Embryonic facial prominence (tissue), 1 donor: ENCODE measurements around the gene C12orf42.
"Not testable (repeated sequence)": the region's sequence is repeated elsewhere in the genome, so short reads cannot be mapped to it uniquely, and the experiment has no call there.

Experiments used
- DNase-seq: peaks from one replicate; pipeline ENCODE4 v3.0.0-alpha.2; 2016; ENCODE audit errors: extremely low spot score

C12orf42 gene

GRCh38 chr12:103494734-103495468 is 867 bp downstream of the C12orf42 start:
- DNase-seq: no peak

GRCh38 chr12:103494051-103494733 is 1.6 kb downstream of the C12orf42 start:
- DNase-seq: no peak

- DNase-seq: no peak
These were observed 2.6 kb downstream of the C12orf42 start for GRCh38 chr12:103493199-103493598.

- DNase-seq: no peak
These were observed 13.4 kb downstream of the C12orf42 start for GRCh38 chr12:103482365-103482764.

- no peak for DNase-seq
These were observed 20.7 kb downstream of the C12orf42 start for GRCh38 chr12:103475073-103475472.

GRCh38 chr12:103470664-103471063 is 25.1 kb downstream of the C12orf42 start:
- no peak for DNase-seq

- DNase-seq: no peak
These were observed 26.0 kb downstream of the C12orf42 start for GRCh38 chr12:103469719-103470118.

- no peak for DNase-seq
These were observed 26.9 kb downstream of the C12orf42 start for GRCh38 chr12:103468837-103469236.

- no peak for DNase-seq
These were observed 33.1 kb downstream of the C12orf42 start for GRCh38 chr12:103462675-103463074.

- no peak for DNase-seq
These were observed 38.3 kb downstream of the C12orf42 start for GRCh38 chr12:103457471-103457870.

GRCh38 chr12:103456006-103456405 is 39.8 kb downstream of the C12orf42 start:
- DNase-seq: no peak

- DNase-seq: no peak
These were observed 40.6 kb downstream of the C12orf42 start for GRCh38 chr12:103455020-103455763.

GRCh38 chr12:103444983-103445382 is 50.8 kb downstream of the C12orf42 start:
- no peak for DNase-seq

GRCh38 chr12:103442822-103443221 is 52.9 kb downstream of the C12orf42 start:
- DNase-seq: no peak

- DNase-seq: no peak
These were observed 53.6 kb downstream of the C12orf42 start for GRCh38 chr12:103442182-103442555.

- DNase-seq: no peak
These were observed 54.2 kb downstream of the C12orf42 start for GRCh38 chr12:103441437-103442181.

GRCh38 chr12:103434165-103435105 is 61.3 kb downstream of the C12orf42 start:
- not testable (repeated sequence) for DNase-seq

- no peak for DNase-seq
These were observed 63.8 kb downstream of the C12orf42 start for GRCh38 chr12:103431950-103432349.

- no peak for DNase-seq
These were observed 64.4 kb downstream of the C12orf42 start for GRCh38 chr12:103431387-103431786.

GRCh38 chr12:103425674-103426073 is 70.1 kb downstream of the C12orf42 start:
- not testable (repeated sequence) for DNase-seq
